PC-9 (cell line): ENCODE measurements around the gene CACFD1. TPM values are rescaled to one million over a fixed set of nuclear protein-coding genes. Genes with fewer than 3 reads are reported as not detected.

Experiments used
- BruUV-seq: library from RNA; stranded (reverse); fragments of 400-500 nt; replicated peaks from 2 replicates; lab custom pipeline; 2021; lab: Mats Ljungman, UMichigan
- CTCF ChIA-PET: fragments of 300-600 bp; sonication (Branson Sonifier 250); formaldehyde crosslinking; loops from one replicate; lab custom pipeline; 2022; ENCODE audit warnings: antibody characterized with exemption; lab: Charles Lee
- POLR2A ChIA-PET: fragments of 300-600 bp; sonication (Branson Sonifier 250); formaldehyde crosslinking; loops from one replicate; lab custom pipeline; 2022; ENCODE audit warnings: antibody characterized with exemption; ENCODE audit not compliant: unreplicated experiment; lab: Charles Lee
- DNase-seq, 2 experiments: peaks; one replicate each; pipeline versions ENCODE4 v3.0.0 to v3.0.0-alpha.2; 2015 to 2022; ENCODE audit warnings: mixed read lengths in 1 of 2
- H2AFZ ChIP-seq: fragments of 200-600 bp; sonication (generic); 2 replicates; pipeline ENCODE4 v1.8.1; 2017; ENCODE audit warnings: antibody characterized with exemption
- H3F3A ChIP-seq: fragments of 200-600 bp; sonication (generic); 2 replicates; pipeline ENCODE4 v1.8.1; 2017; ENCODE audit warnings: antibody characterized with exemption, mild to moderate bottlenecking, low read depth; ENCODE audit not compliant: insufficient read depth
- H3K27ac ChIP-seq: fragments of 200-600 bp; sonication (generic); 2 replicates; pipeline ENCODE4 v1.6.1; 2016; ENCODE audit warnings: mixed run types
- H3K27me3 ChIP-seq: fragments of 200-600 bp; sonication (generic); 2 replicates; pipeline ENCODE4 v1.6.1; 2016; ENCODE audit warnings: low read depth, mixed run types; ENCODE audit not compliant: insufficient read depth
- H3K36me3 ChIP-seq: fragments of 200-600 bp; sonication (generic); 2 replicates; pipeline ENCODE4 v1.6.1; 2016; ENCODE audit warnings: low read depth, mixed run types
- H3K4me1 ChIP-seq: fragments of 200-600 bp; sonication (generic); replicated peaks from 2 replicates; pipeline ENCODE4 v1.6.1; 2016; ENCODE audit warnings: mixed run types; ENCODE audit not compliant: insufficient read depth
- H3K4me2 ChIP-seq: fragments of 200-600 bp; sonication (generic); 2 replicates; pipeline ENCODE4 v1.6.1; 2017; ENCODE audit warnings: mixed run types
- H3K4me3 ChIP-seq: fragments of 200-600 bp; sonication (generic); 2 replicates; pipeline ENCODE4 v1.6.1; 2016; ENCODE audit warnings: mixed run types
- H3K79me2 ChIP-seq: fragments of 200-600 bp; sonication (generic); 2 replicates; pipeline ENCODE4 v1.6.1; 2017; ENCODE audit warnings: low read depth, mixed run types
- H3K9me2 ChIP-seq: fragments of 200-600 bp; sonication (generic); 2 replicates; pipeline ENCODE4 v1.8.1; 2017; ENCODE audit warnings: mild to moderate bottlenecking; ENCODE audit not compliant: insufficient read depth
- H3K9me3 ChIP-seq: fragments of 200-600 bp; sonication (generic); 2 replicates; pipeline ENCODE4 v1.8.1; 2016; ENCODE audit warnings: low read depth; ENCODE audit not compliant: insufficient read depth
- H4K20me1 ChIP-seq: fragments of 200-600 bp; sonication (generic); 2 replicates; pipeline ENCODE4 v1.8.1; 2017; ENCODE audit not compliant: insufficient read depth
- CTCF ChIP-seq: fragments of 200-600 bp; sonication (generic); conservative IDR thresholded peaks from 2 replicates; pipeline ENCODE4 v1.6.1; 2017; ENCODE audit warnings: mixed run types, antibody characterized with exemption, mild to moderate bottlenecking, moderate library complexity
- EZH2 ChIP-seq: fragments of 200-600 bp; sonication (generic); IDR thresholded peaks from 2 replicates; pipeline ENCODE4 v1.8.0; 2017; ENCODE audit warnings: antibody characterized with exemption, low read depth
- intact Hi-C: fragments of 100-400 bp; cut with micrococcal nuclease; formaldehyde crosslinking; loops from one replicate; pipeline ENCODE4 v1.10.0; 2022; ENCODE audit not compliant: unreplicated experiment
- total RNA-seq: library from RNA; stranded (reverse); gene quantifications from 2 replicates; pipeline ENCODE4 v1.2.3, GENCODE V29; 2021

CACFD1 gene
- total RNA-seq, 1 experiment from 2014 or later = 28.7 TPM

DNA sequence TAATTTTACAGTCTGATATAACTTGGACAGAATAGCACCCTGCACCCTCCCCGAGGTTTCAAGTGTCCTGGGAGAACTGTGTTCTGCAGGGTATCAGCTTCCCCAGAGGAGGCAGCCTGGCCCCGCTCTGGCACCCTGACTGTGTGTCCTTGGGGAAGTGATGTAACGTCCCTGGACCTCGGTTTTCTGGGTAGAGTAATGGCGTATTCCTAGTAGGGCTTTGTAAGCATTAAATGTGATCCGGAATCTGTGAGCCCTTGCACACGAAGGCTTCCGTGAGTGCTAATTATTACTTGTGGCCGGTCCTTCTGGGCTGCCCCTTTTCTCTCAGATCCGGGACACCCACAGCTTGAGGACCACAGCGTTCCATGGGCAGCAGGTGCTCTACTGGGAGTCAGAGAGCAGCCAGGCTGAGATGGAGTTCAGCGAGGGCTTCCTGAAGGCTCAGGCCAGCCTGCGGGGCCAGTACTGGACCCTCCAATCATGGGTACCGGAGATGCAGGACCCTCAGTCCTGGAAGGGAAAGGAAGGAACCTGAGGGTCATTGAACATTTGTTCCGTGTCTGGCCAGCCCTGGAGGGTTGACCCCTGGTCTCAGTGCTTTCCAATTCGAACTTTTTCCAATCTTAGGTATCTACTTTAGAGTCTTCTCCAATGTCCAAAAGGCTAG lies 1.0 kb upstream of the CACFD1 start:
- BruUV-seq = TSS peak; percentile 93
- TF ChIP-seq CTCF (no peak), EZH2 (no peak)
- Histone ChIP-seq H3F3A (peaks cover 12% of the 10 kb centered on the region; the same call in 1 of the 2 replicates), H3K4me1 (peaks cover 13% of the 10 kb centered on the region), H3K4me2 (peak overlapping the region; percentile 83), H3K4me3 (peak overlapping the region; percentile 61; the same call in 1 of the 2 replicates), H3K9me2 (no peaks in the 10 kb centered on the region), H4K20me1 (no peaks in the 10 kb centered on the region; the same call in 1 of the 2 replicates), H3K36me3 (no peaks in the 10 kb centered on the region), H3K79me2 (peaks cover 14% of the 10 kb centered on the region; the same call in 1 of the 2 replicates), H3K27ac (no peak overlapping the region), H2AFZ (peak overlapping the region; percentile 61; the same call in 1 of the 2 replicates), H3K9me3 (no peaks in the 10 kb centered on the region), H3K27me3 (no peaks in the 10 kb centered on the region)
- no peak for DNase-seq
- intact Hi-C loops = no loop called here
- CTCF ChIA-PET = interaction anchor here (0.5 to 1.2 kb wide), 2 partner anchors 28 to 273 kb away, joined by 5 to 6 read pairs; no protein-coding TSS in a partner anchor
- POLR2A ChIA-PET = interaction anchor here (0.5 to 1.2 kb wide), 15 partner anchors 9 to 580 kb away, joined by 3 to 28 read pairs (median 9); partner anchors contain the start of genes BRD3OS and GTF3C5

- H4K20me1 ChIP-seq = no peaks in the 10 kb centered on the region; the same call in 1 of the 2 replicates
- intact Hi-C loops = no loop called here
- H3K36me3 ChIP-seq = no peaks in the 10 kb centered on the region
- TF ChIP-seq EZH2 = no peak
- TF ChIP-seq CTCF = no peak
- BruUV-seq = TSS peak; percentile 55
- H3K4me1 ChIP-seq = peaks cover 13% of the 10 kb centered on the region
- peak overlapping the region; percentile 67 for H3K27ac ChIP-seq
- peak overlapping the region; percentile 83 for H3K4me2 ChIP-seq
- H3K9me3 ChIP-seq = no peaks in the 10 kb centered on the region
- CTCF ChIA-PET = interaction anchor here (0.6 to 0.7 kb wide), 3 partner anchors 311 to 753 kb away, joined by 3 to 4 read pairs (median 4); no protein-coding TSS in a partner anchor
- H2AFZ ChIP-seq = peak overlapping the region; percentile 91
- H3K9me2 ChIP-seq = no peaks in the 10 kb centered on the region
- H3K27me3 ChIP-seq = no peaks in the 10 kb centered on the region
- peak; percentile 80 to 88 for DNase-seq
- peaks cover 12% of the 10 kb centered on the region; the same call in 1 of the 2 replicates for H3F3A ChIP-seq
- POLR2A ChIA-PET = interaction anchor here (0.6 to 0.7 kb wide), 2 partner anchors 22 to 484 kb away, joined by 3 to 8 read pairs; no protein-coding TSS in a partner anchor
- peak overlapping the region; percentile 61 for H3K4me3 ChIP-seq
- peaks cover 14% of the 10 kb centered on the region; the same call in 1 of the 2 replicates for H3K79me2 ChIP-seq
These were observed 812 bp downstream of the CACFD1 start for GRCh38 chr9:133460405-133461175.

DNA sequence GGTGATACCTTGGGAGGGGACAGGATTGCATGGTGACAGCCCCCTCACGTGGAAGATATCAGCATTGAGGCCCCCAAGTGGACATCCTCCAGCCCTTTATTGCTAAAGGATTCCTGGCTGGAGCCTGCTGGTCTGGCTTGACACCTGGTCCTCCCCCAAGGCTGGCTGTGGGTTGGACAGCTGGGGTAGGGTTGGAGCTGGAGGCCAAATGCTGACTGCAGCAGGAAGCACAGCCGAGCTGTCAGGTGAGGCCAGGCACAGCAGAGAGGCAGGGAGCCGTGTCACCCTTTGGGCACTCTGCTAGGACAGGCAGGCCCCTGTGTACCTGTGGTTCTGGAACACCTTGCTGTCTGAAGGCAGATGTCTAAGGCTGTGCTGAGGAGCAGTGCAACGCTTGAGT lies 2.2 kb downstream of the CACFD1 start:
- H4K20me1 ChIP-seq = no peaks in the 10 kb centered on the region; the same call in 1 of the 2 replicates
- no peaks in the 10 kb centered on the region for H3K9me2 ChIP-seq
- no peak overlapping the region for H2AFZ ChIP-seq
- H3K27ac ChIP-seq = no peak overlapping the region
- H3K4me3 ChIP-seq = no peak overlapping the region
- intact Hi-C loops = no loop called here
- H3K9me3 ChIP-seq = no peaks in the 10 kb centered on the region
- peaks cover 17% of the 10 kb centered on the region; the same call in 1 of the 2 replicates for H3F3A ChIP-seq
- H3K4me1 ChIP-seq = peaks cover 13% of the 10 kb centered on the region
- peaks cover 14% of the 10 kb centered on the region; the same call in 1 of the 2 replicates for H3K79me2 ChIP-seq
- ChIA-PET CTCF (no interaction called here), POLR2A (no interaction called here)
- TF ChIP-seq EZH2 = no peak
- TF ChIP-seq CTCF = no peak
- DNase-seq = peak in 1 of 2 experiments; percentile 35
- no peaks in the 10 kb centered on the region for H3K27me3 ChIP-seq
- H3K36me3 ChIP-seq = no peaks in the 10 kb centered on the region
- 0 out of 2 replicates have a peak overlapping the region, but pooled peaks have one; percentile 83 for H3K4me2 ChIP-seq
- no TSS peak for BruUV-seq
